ENCODE measurements around the gene POGZ.
"Not testable (repeated sequence)": the region's sequence is repeated elsewhere in the genome, so short reads cannot be mapped to it uniquely, and the experiment has no call there.

Gene POGZ

GRCh38 chr1:151475175-151475574 lies 15.9 kb upstream of the POGZ start:
- DNase-seq: no peak

GRCh38 chr1:151474745-151475144 lies 15.5 kb upstream of the POGZ start:
- DNase-seq: no peak

- no peak for DNase-seq
Measured at GRCh38 chr1:151472856-151473731, 13.8 kb upstream of the POGZ start.

- DNase-seq: no peak
Measured at GRCh38 chr1:151465026-151465425, 5.7 kb upstream of the POGZ start.

GRCh38 chr1:151461694-151462093 lies 2.4 kb upstream of the POGZ start:
- no peak for DNase-seq

GRCh38 chr1:151458802-151459330 lies 428 bp downstream of the POGZ start:
- peak; percentile 40 for DNase-seq

GRCh38 chr1:151457911-151458801 lies 1.1 kb downstream of the POGZ start:
- peak; percentile 31 for DNase-seq

- DNase-seq: no peak
Measured at GRCh38 chr1:151455966-151456365, 3.3 kb downstream of the POGZ start.

GRCh38 chr1:151455231-151455630 lies 4.1 kb downstream of the POGZ start:
- no peak for DNase-seq

GRCh38 chr1:151447696-151448095 lies 11.6 kb downstream of the POGZ start:
- DNase-seq: no peak

GRCh38 chr1:151444783-151445177 lies 14.5 kb downstream of the POGZ start:
- no peak for DNase-seq

- peak; percentile 10 for DNase-seq
Measured at GRCh38 chr1:151443846-151444782, 15.2 kb downstream of the POGZ start.

- DNase-seq: not testable (repeated sequence)
Measured at GRCh38 chr1:151437396-151437795, 21.9 kb downstream of the POGZ start.

GRCh38 chr1:151436985-151437384 lies 22.3 kb downstream of the POGZ start:
- DNase-seq: no peak

GRCh38 chr1:151435174-151435573 lies 24.1 kb downstream of the POGZ start:
- no peak for DNase-seq

- DNase-seq: not testable (repeated sequence)
Measured at GRCh38 chr1:151433827-151434226, 25.5 kb downstream of the POGZ start.

- DNase-seq: no peak
Measured at GRCh38 chr1:151428068-151428467, 31.2 kb downstream of the POGZ start.

GRCh38 chr1:151425103-151425502 lies 34.2 kb downstream of the POGZ start:
- no peak for DNase-seq

- no peak for DNase-seq
Measured at GRCh38 chr1:151419819-151420218, 39.5 kb downstream of the POGZ start.

- no peak for DNase-seq
Measured at GRCh38 chr1:151418081-151418480, 41.2 kb downstream of the POGZ start.

GRCh38 chr1:151416231-151416630 lies 43.1 kb downstream of the POGZ start:
- DNase-seq: no peak

- no peak for DNase-seq
Measured at GRCh38 chr1:151411884-151412283, 47.4 kb downstream of the POGZ start.
